ENCODE measurements around the gene PRR23A.

GRCh38 chr3:138964923-138965322, 41.1 kb downstream of the PRR23A start:
- TF ChIP-seq CTCF (conservative IDR thresholded peaks at IDR 0.05; ENCODE audit: low read depth, low read length): no peak
- TF ChIP-seq EZH2phosphoT487 (IDR thresholded peaks at IDR 0.05; ENCODE audit: borderline replicate concordance, low read length): no peak

Measured in PC-3 (cell line).